ENCODE measurements around the gene APOO. TPM values are rescaled to one million over a fixed set of nuclear protein-coding genes. Genes with fewer than 3 reads are reported as not detected.

APOO gene
- total RNA-seq, 1 experiment from 2014 or later, result 95.3 TPM

- Histone ChIP-seq H3K56ac (ENCODE audit: insufficient read length, low read depth, low read length) (no peak overlapping the region), H2BK120ac (ENCODE audit: low read depth, low read length, poor library complexity, severe bottlenecking) (no peak overlapping the region), H3K27ac (ENCODE audit: insufficient read length, low read depth, low read length) (no peak overlapping the region), H2BK15ac (ENCODE audit: low read depth, low read length) (no peak overlapping the region), H2BK20ac (ENCODE audit: low read depth, low read length, poor library complexity, severe bottlenecking) (no peak overlapping the region), H3T11ph (ENCODE audit: low read length) (no peak overlapping the region), H3K79me1 (ENCODE audit: insufficient read depth, low read depth, low read length, poor library complexity, severe bottlenecking) (no peaks in the 10 kb centered on the region), H3K23me2 (ENCODE audit: insufficient read length, low read depth, low read length, poor library complexity, severe bottlenecking) (no peaks in the 10 kb centered on the region), H2AFZ (ENCODE audit: low read length) (no peak overlapping the region), H4K20me1 (ENCODE audit: control insufficient read depth, insufficient read depth, insufficient read length) (no peaks in the 10 kb centered on the region), H4K91ac (ENCODE audit: insufficient read length, low read depth, low read length) (no peak overlapping the region), H3K23ac (ENCODE audit: insufficient read length, low read depth, low read length) (no peak overlapping the region), H3K9me3 (ENCODE audit: control insufficient read depth, low read depth, low read length) (no peaks in the 10 kb centered on the region), H4K8ac (replicated peaks; ENCODE audit: insufficient read length, low read depth, low read length) (no peak overlapping the region), H2AK5ac (ENCODE audit: insufficient read length, low read length) (no peak overlapping the region), H3K4me1 (ENCODE audit: insufficient read depth, low read length) (no peaks in the 10 kb centered on the region; the same call in 1 of the 2 replicates), H3K4me2 (ENCODE audit: insufficient read depth, insufficient read length, low read length) (peak overlapping the region; percentile 16), H3K79me2 (ENCODE audit: insufficient read depth, low read length) (0 out of 2 replicates have a peak, but pooled peaks cover 1% of the 10 kb centered on the region), H2BK12ac (ENCODE audit: insufficient read length, low read depth, low read length) (no peak overlapping the region), H3K14ac (ENCODE audit: insufficient read depth, low read length) (no peak overlapping the region), H3K27me3 (ENCODE audit: insufficient read depth, low read length) (no peaks in the 10 kb centered on the region), H2BK5ac (ENCODE audit: insufficient read length, low read length) (no peak overlapping the region), H3K9ac (ENCODE audit: extremely low read depth, insufficient read length, low read length) (no peak overlapping the region), H3K4ac (ENCODE audit: low read depth, low read length) (no peak overlapping the region), H3K18ac (ENCODE audit: insufficient read length, low read depth, low read length) (no peak overlapping the region), H4K5ac (ENCODE audit: insufficient read length, low read depth, low read length) (no peak overlapping the region)
- peak overlapping the region in 1 of 2 experiments; percentile 4; a peak in 3 of 5 replicates for H3K4me3 Mint-ChIP-seq
- peak overlapping the region; percentile 0 to 26 (median 2); a peak in 5 of 7 replicates for H3K27ac Mint-ChIP-seq
- no peaks in the 10 kb centered on the region for H3K27me3 Mint-ChIP-seq (ENCODE audit: low read depth)
- TF ChIP-seq CTCF (conservative IDR thresholded peaks at IDR 0.05), result no peak
- H3K4me1 Mint-ChIP-seq, result peaks cover 30 to 37% of the 10 kb centered on the region in 2 experiments
- no CpG with 5 or more reads among the region's 9 CpGs for WGBS (ENCODE audit: extremely low coverage, insufficient read length, low lambda C conversion rate)
- peaks cover 2 to 12% (median 6%) of the 10 kb centered on the region in 3 experiments; a peak in 5 of 7 replicates for H3K36me3 Mint-ChIP-seq (ENCODE audit: insufficient read depth in 1 of 3, low read depth in 3 of 3)
- H3K9me3 Mint-ChIP-seq, result no peaks in the 10 kb centered on the region
- no peak for DNase-seq
Measured at GRCh38 chrX:23883737-23884354, 23.9 kb downstream of the APOO start.

Data from H9 (cell line).